Measurements from ENCODE around the gene BRI3BP.

DNA sequence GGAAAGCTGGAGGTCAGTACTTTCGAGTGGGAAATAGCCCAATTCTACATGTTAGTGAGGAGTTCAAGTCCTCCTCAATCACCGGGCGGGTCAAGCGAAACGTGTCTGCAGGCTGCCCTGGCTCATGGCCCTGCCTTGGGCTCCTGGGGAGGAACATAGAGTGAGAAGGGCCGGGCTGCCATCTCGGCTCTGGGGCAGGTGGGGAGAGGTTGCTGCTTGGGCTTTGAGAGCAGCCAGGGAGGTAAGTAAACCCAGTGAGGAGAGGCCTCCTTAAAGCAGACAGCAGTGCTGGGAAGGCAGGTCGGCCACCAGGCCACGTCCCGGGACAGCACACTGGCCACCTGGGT is 47.0 kb upstream of the BRI3BP start:
- TF ChIP-seq YY1 (IDR thresholded peaks at IDR 0.05; ENCODE audit: insufficient read depth, insufficient read length) (no peak), ZNF274 (IDR thresholded peaks at IDR 0.05; ENCODE audit: low read depth, low read length) (no peak), SUZ12 (IDR thresholded peaks at IDR 0.05; ENCODE audit: extremely low read depth, insufficient read depth, insufficient read length) (no peak)

Measured in NT2/D1 (cell line).